HepG2 (cell line): ENCODE data around the gene CPE. TPM values are rescaled to one million over a fixed set of nuclear protein-coding genes. Genes with fewer than 3 reads are reported as not detected.

Source experiments
- ETV5 ChIP-seq: IDR thresholded peaks from 2 replicates; pipeline ENCODE4 v1.6.1; 2018; ENCODE audit warnings: missing biosample characterization, missing genetic modification reagents, inconsistent platforms, borderline replicate concordance
- FOXO1 ChIP-seq: sonication (generic); formaldehyde crosslinking; IDR thresholded peaks from 2 replicates; pipeline ENCODE4 v1.4.0; 2020; ENCODE audit warnings: missing genetic modification reagents
- HMGXB3 ChIP-seq: sonication (generic); formaldehyde crosslinking; IDR thresholded peaks from 2 replicates; pipeline ENCODE4 v1.4.0; 2020; ENCODE audit warnings: missing genetic modification reagents, borderline replicate concordance
- KAT8 ChIP-seq: IDR thresholded peaks from 2 replicates; pipeline ENCODE4 v1.6.1; 2016; ENCODE audit warnings: missing genetic modification reagents, missing compliant biosample characterization
- NR2C2 ChIP-seq: sonication (generic); formaldehyde crosslinking; IDR thresholded peaks from 2 replicates; pipeline ENCODE4 v1.4.0; 2020; ENCODE audit warnings: missing genetic modification reagents, mild to moderate bottlenecking, moderate library complexity, borderline replicate concordance
- NR2F6 ChIP-seq, 2 experiments: IDR thresholded peaks; 2 replicates each; pipeline ENCODE4 v1.6.1; 2016; ENCODE audit warnings: antibody characterized with exemption in 1 of 2, mild to moderate bottlenecking in 1 of 2
- SATB2 ChIP-seq: sonication (generic); formaldehyde crosslinking; IDR thresholded peaks from 2 replicates; pipeline ENCODE4 v1.5.0; 2020; ENCODE audit warnings: missing genetic modification reagents
- SIN3A ChIP-seq: IDR thresholded peaks from 2 replicates; pipeline ENCODE4 v1.6.1; 2011; ENCODE audit warnings: low read depth, mild to moderate bottlenecking, control low read depth, low read length, borderline replicate concordance
- ZBTB38 ChIP-seq: sonication (generic); formaldehyde crosslinking; IDR thresholded peaks from 2 replicates; pipeline ENCODE4 v1.5.1; 2020; ENCODE audit warnings: mild to moderate bottlenecking, missing genetic modification reagents
- ZNF510 ChIP-seq: sonication (generic); formaldehyde crosslinking; IDR thresholded peaks from 2 replicates; pipeline ENCODE4 v1.4.0; 2020; ENCODE audit warnings: low read depth, mild to moderate bottlenecking, missing genetic modification reagents
- ZNF614 ChIP-seq: IDR thresholded peaks from 2 replicates; pipeline ENCODE4 v1.6.1; 2018; ENCODE audit warnings: missing biosample characterization, missing genetic modification reagents, inconsistent platforms, borderline replicate concordance
- polyA plus RNA-seq, 8 experiments: library from polyadenylated mRNA; depleted of rRNA in 3 of 8; stranded (reverse) in 7 of 8; unstranded in 1 of 8; fragments of >200 nt; fragmentation: Illumina TruSeq in 4 of 8; extraction: Trizol in 4 of 8; gene quantifications; 2 replicates each; pipeline versions ENCODE4 v1.2.1 to v1.2.3, GENCODE V29; 2011 to 2016; ENCODE audit warnings: low read depth in 4 of 8, missing spikeins in 1 of 8, mixed read lengths in 1 of 8; ENCODE audit not compliant: insufficient read depth in 1 of 8
- total RNA-seq, 5 experiments: library from RNA; depleted of rRNA; stranded (reverse); fragments of >200 nt; fragmentation: Illumina TruSeq; extraction: Trizol; gene quantifications; 2 replicates each; pipeline ENCODE4 v1.2.3, GENCODE V29; 2016; ENCODE audit warnings: low read depth in 1 of 5
- TF ChIP-seq, protein P1 (sequence below): sonication (generic); formaldehyde crosslinking; IDR thresholded peaks from 2 replicates; pipeline ENCODE4 v1.9.0; 2022; ENCODE audit warnings: missing genetic modification reagents, mild to moderate bottlenecking, borderline replicate concordance
- TF ChIP-seq, protein P2 (sequence below): sonication (generic); formaldehyde crosslinking; conservative IDR thresholded peaks from 2 replicates; pipeline ENCODE4 v1.4.0; 2020; ENCODE audit warnings: mild to moderate bottlenecking, missing genetic modification reagents, moderate library complexity
- TF ChIP-seq, protein P3 (sequence below): sonication (generic); formaldehyde crosslinking; IDR thresholded peaks from 2 replicates; pipeline ENCODE4 v1.8.0; 2022; ENCODE audit warnings: missing genetic modification reagents, mild to moderate bottlenecking, moderate library complexity, borderline replicate concordance

Gene CPE
- total and polyA plus RNA-seq, 2 of the 13 experiments (the other 11 are each of a cell fraction or from before 2014, with no cell fraction given) = 268 to 852 TPM

DNA sequence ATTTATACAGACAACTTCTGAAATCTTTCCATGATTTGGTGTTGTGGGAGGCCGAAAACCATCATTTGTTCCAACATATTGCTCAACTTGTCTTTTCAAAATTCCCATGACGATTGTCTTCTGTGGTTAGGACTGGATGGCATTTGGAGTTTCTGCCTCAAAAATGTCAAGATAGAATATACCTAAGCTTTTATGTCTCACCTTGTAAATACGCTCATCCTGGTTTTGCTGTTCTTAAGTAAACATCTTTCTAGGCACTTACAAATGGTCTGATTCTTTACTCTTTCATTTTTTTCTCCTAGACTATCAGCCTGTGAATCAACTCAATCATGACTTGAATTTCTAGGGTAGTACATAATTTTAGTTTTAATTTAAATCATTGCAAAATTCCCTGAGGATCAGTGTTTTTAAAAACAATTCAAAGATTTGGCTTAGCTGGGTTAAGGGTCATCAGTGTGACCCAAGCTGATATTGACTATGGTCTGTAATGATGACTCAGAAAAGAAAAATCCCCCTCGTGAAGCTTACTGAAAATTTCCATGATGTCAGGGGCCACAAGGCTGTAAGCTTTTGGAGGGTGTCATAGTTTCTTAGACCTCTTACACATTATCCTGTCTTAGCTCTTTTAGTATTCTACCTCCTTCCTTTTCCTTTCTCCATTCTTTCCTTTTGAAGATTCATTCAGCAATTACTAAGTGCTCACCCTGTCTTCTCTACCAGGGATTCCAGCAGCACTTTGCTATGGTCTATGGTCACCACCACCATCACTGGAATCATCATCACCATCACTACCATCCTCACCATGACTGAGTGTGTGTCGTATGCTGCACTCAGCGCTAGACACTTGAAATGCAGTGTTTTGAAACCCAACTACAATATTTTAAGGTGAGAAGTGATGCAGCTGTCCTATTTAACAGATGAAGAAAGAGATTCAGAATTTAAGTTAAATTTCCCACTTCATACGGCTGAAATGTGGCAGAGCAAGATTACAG, 124.4 kb downstream of the CPE start (continued):
- TF ChIP-seq, protein P1, sequence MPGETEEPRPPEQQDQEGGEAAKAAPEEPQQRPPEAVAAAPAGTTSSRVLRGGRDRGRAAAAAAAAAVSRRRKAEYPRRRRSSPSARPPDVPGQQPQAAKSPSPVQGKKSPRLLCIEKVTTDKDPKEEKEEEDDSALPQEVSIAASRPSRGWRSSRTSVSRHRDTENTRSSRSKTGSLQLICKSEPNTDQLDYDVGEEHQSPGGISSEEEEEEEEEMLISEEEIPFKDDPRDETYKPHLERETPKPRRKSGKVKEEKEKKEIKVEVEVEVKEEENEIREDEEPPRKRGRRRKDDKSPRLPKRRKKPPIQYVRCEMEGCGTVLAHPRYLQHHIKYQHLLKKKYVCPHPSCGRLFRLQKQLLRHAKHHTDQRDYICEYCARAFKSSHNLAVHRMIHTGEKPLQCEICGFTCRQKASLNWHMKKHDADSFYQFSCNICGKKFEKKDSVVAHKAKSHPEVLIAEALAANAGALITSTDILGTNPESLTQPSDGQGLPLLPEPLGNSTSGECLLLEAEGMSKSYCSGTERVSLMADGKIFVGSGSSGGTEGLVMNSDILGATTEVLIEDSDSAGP (CRISPR knock-in tag) = no peak
- peak; percentile 28; the same call in 1 of the 2 replicates for TF ChIP-seq KAT8 (CRISPR knock-in tag)
- peak; percentile 84 for TF ChIP-seq NR2F6 (IDR thresholded peaks at IDR 0.05)
- peak; percentile 32 for TF ChIP-seq NR2F6 (CRISPR knock-in tag; IDR thresholded peaks at IDR 0.05)
- peak; percentile 12; the same call in 1 of the 2 replicates for TF ChIP-seq NR2C2 (CRISPR knock-in tag)
- TF ChIP-seq, protein P2, sequence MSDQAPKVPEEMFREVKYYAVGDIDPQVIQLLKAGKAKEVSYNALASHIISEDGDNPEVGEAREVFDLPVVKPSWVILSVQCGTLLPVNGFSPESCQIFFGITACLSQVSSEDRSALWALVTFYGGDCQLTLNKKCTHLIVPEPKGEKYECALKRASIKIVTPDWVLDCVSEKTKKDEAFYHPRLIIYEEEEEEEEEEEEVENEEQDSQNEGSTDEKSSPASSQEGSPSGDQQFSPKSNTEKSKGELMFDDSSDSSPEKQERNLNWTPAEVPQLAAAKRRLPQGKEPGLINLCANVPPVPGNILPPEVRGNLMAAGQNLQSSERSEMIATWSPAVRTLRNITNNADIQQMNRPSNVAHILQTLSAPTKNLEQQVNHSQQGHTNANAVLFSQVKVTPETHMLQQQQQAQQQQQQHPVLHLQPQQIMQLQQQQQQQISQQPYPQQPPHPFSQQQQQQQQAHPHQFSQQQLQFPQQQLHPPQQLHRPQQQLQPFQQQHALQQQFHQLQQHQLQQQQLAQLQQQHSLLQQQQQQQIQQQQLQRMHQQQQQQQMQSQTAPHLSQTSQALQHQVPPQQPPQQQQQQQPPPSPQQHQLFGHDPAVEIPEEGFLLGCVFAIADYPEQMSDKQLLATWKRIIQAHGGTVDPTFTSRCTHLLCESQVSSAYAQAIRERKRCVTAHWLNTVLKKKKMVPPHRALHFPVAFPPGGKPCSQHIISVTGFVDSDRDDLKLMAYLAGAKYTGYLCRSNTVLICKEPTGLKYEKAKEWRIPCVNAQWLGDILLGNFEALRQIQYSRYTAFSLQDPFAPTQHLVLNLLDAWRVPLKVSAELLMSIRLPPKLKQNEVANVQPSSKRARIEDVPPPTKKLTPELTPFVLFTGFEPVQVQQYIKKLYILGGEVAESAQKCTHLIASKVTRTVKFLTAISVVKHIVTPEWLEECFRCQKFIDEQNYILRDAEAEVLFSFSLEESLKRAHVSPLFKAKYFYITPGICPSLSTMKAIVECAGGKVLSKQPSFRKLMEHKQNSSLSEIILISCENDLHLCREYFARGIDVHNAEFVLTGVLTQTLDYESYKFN = peak; percentile 79
- no peak for TF ChIP-seq SIN3A
- TF ChIP-seq SATB2 (CRISPR knock-in tag) = no peak
- TF ChIP-seq ZNF614 (CRISPR knock-in tag) = no peak
- TF ChIP-seq HMGXB3 (CRISPR knock-in tag) = no peak
- TF ChIP-seq FOXO1 = no peak
- TF ChIP-seq ETV5 (CRISPR knock-in tag) = no peak; the same call in 1 of the 2 replicates
- no peak for TF ChIP-seq ZBTB38 (CRISPR knock-in tag)
- TF ChIP-seq, protein P3, sequence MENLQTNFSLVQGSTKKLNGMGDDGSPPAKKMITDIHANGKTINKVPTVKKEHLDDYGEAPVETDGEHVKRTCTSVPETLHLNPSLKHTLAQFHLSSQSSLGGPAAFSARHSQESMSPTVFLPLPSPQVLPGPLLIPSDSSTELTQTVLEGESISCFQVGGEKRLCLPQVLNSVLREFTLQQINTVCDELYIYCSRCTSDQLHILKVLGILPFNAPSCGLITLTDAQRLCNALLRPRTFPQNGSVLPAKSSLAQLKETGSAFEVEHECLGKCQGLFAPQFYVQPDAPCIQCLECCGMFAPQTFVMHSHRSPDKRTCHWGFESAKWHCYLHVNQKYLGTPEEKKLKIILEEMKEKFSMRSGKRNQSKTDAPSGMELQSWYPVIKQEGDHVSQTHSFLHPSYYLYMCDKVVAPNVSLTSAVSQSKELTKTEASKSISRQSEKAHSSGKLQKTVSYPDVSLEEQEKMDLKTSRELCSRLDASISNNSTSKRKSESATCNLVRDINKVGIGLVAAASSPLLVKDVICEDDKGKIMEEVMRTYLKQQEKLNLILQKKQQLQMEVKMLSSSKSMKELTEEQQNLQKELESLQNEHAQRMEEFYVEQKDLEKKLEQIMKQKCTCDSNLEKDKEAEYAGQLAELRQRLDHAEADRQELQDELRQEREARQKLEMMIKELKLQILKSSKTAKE (CRISPR knock-in tag) = no peak
- no peak for TF ChIP-seq ZNF510 (CRISPR knock-in tag)
